NCI-H2196 (cell line): ENCODE measurements around the gene TEKT2.
A peak's percentile ranks its signal among the peaks of the same experiment; 100 is the strongest.

ENCODE experiments used
- DNase-seq: peaks from one replicate; lab custom pipeline; 2025; ENCODE audit not compliant: unreplicated experiment; lab: John Stamatoyannopoulos, UW

Gene TEKT2, protein sequence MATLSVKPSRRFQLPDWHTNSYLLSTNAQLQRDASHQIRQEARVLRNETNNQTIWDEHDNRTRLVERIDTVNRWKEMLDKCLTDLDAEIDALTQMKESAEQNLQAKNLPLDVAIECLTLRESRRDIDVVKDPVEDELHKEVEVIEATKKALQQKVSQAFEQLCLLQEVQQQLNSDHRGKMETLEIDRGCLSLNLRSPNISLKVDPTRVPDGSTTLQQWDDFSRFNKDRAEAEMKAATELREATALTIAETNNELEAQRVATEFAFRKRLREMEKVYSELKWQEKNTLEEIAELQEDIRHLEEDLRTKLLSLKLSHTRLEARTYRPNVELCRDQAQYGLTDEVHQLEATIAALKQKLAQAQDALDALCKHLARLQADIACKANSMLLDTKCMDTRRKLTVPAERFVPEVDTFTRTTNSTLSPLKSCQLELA

DNA sequence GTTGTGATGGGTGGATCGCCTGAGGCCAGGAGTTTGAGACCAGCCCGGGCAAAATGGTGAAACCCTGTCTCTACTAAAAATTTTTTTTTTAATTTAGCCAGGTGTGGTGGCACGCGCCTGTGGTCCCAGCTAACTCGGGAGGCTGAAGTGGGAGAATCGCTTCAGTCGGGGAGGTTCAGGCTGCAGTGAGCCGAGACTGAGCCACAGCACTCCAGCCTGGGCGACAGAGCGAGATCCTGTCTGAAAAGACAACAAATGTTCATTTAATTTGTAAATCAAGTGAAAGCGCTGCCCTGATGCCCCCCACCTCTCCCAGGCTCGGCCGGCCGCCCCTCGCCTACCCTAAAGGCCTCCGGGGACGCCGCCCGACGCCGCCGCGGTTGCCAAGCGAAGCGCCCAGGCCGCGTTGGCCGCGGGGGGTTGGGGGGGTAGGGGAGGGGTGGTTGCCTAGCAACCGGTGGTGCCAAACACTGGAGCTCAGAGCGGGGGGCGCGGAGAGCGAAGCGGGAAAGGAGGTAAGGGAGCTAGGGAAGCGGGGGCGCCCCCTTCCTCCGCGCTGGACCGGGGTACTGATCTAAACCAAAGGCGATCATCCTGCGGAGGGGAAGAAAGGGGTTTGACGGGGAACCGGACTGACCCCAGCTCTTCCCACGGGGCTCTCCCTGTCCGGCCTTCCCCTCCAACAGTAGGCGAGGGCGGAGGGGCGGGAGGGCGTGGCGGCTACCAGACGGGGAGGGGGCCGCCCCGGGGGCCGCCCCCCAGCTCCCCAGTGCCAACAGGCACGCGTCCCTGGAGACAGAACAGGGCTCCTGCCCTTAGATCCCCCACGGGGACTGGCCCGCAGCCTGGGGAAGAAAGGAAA lies at the start of gene TEKT2:
Gene TEKT2, plus strand, starts transcription at position 460 of the 862 bp plus-strand sequence. CDS start 828 bp downstream, outside the sequence.
- peak; percentile 79 for DNase-seq

DNA sequence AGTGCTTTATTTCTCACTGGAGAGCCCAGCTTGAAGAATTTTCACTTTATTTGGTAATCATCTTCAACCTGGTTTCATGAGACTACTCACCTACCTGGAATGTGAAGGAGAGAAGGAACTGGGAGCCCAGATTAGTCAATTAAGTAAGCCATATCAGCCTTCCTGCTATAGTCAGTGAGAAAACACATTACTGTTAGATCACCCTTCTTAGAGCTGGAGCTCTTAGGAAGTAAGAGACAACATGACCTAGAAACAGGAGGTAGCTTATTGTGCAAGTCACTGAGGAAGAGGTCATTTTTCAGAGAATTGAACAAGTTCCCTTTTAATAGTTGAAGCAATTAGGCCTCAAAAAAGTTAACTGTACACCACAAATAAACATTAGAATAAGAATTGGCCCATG lies 49.2 kb upstream of the TEKT2 start:
- peak; percentile 5 for DNase-seq

DNA sequence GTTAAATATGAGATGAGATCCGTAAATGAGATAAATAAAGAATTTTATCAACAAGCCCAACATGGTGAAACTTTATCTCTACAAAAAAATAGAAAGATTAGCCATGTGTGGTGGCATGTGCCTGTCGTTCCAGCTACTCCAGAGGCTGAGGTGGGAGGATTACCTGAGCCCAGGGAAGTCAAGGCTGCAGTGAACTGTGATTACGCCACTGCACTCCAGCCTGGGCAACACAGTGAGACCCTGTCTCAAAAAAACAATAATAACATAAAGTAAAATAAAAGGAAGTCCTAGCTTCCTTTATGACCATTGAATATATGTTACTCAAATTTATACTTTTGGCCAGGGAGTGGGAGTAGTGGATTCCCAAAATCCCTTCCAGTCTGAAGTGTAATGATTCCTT lies 48.7 kb upstream of the TEKT2 start:
- DNase-seq, result no peak

DNA sequence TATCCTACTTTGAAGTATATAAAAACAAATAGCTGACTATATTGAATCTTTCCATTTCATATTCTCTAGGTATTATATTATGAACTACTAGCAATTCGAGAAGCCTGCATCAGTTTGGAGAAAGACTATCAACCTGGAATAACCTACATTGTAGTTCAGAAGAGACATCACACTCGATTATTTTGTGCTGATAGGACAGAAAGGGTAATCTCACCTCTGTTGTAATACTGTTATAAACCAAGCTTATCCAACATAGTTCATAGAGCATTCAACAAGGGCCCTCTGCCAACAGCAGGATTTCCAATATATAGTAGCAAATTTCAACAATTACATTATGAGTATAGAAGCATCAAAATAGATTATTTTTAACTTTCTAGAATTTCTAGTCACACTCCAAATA lies 43.7 kb upstream of the TEKT2 start:
- DNase-seq, result no peak

DNA sequence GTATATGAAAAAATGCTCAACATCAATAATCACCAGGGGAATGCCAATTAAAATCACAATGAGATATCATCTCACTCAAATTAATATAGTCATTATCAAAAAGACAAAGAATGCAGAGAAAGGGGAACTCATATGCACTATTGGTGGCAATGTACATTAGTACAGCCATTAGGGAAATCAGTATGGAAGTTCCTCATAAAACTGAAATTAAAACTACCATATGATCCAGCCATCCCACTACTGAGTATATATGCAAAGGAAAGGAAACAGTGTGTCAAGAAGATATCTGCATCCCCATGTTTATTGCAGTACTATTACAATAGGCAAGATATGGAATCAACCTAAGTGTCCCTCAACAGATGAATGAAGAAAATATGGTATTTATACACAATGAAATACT lies 32.1 kb upstream of the TEKT2 start:
- no peak for DNase-seq

DNA sequence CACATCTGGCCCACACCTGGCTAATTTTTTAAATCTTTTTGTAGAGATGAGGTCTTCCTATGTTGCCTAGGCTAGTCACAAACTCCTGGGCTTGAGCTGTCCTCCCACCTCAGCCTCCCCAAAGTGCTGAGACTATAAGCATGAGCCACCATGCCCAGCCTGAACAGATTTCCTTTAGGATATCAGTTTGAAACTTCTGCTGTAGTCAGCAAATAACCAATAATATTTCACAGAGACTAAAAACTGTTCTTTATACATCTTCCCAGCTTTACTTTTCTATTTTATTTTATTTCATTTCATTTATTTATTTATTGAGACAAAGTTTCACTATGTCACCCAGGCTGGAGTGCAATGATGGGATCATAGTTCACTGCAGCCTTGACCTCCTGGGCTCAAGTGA lies 29.9 kb upstream of the TEKT2 start:
- DNase-seq, result no peak

DNA sequence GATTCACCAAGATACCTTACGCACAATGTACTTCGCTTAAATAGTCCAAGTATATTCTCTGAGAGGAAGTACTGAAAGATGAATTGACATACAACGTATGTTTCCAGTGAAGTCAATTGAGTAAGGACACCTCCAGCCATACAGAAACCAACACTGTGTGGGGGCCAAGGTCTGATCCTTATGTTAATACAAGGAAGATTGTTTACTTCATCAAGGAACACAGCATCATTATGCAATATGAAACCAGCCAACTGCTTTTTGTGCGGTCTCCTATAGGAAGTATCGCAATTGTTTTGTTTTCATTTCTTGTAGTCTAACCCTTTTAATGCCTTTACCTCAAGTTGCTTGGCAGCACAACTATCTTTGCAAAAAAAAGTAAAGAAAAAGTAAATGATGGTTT lies 28.2 kb upstream of the TEKT2 start:
- no peak for DNase-seq

DNA sequence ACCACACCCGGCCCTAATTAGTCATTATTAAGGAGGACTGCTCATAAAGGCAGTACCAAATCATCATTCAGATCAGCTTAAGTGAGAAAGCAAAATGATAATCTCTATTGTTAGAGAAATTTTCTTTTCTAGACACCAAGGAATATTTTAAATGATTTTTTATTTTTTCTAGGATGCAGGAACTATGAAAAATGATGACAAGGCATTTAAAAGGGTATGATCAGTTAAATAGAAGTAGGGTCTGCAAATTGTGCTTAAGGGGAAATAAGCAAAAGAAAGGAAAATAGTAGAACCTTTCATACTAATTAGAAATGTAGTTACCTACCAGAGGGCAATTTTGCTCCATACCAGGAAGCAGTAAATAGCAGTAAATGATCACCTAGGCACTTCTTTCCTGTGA lies 21.6 kb upstream of the TEKT2 start:
- no peak for DNase-seq

DNA sequence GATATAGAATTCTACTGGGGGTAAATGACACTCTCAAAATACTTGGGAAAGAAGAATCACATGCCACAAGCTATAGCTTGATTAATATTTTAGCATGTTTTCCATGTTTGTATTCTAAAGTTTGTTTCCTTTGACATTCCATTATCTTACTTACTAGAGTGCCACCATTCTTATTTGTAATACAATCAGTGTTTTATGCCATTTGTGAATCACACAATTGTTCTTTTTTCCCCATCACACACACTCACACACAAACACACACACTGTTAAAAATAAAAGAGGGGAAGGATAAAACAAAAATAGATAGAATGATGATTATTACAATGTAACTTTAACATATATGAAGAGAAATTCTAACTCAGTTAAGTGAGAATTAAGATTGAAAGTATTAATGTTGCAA lies 16.0 kb upstream of the TEKT2 start:
- no peak for DNase-seq

DNA sequence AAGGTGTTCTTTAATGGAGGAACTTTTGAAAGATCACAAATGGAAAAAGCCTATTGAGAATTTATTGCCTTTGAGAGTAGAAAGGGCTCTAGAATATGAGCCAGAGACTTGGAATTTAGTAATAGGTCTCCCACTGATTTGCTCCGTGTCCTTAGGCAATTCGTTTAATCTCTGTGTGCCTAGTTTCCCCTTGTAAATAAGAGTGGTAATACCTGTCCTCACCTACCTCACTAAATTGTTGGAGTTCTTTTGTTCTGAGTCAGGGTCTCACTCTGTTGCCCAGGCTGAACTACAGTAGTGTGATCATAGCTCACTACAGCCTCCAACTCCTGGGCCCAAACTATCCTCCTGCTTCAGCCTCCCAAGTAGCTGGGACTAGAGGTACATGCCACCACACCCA lies 15.0 kb upstream of the TEKT2 start:
- no peak for DNase-seq

DNA sequence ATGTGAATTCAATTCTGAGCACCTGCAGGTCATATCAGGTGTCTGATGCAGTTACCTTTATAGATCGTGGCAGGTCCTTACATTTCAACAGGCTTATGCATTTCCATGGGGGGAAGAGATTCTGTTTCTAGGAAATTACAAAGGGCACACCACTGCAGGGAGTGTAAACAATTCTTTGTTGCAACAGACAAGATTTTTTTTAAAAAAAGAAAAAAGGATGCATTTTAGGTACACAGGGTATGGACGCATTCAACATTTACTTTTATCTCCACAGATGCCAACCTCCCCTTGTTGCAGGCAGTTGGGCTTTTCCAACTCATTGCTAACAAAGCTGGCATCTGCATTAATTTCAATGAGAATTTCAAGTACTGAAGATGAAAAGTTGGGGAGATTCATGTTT lies 13.5 kb upstream of the TEKT2 start:
- peak; percentile 13 for DNase-seq

DNA sequence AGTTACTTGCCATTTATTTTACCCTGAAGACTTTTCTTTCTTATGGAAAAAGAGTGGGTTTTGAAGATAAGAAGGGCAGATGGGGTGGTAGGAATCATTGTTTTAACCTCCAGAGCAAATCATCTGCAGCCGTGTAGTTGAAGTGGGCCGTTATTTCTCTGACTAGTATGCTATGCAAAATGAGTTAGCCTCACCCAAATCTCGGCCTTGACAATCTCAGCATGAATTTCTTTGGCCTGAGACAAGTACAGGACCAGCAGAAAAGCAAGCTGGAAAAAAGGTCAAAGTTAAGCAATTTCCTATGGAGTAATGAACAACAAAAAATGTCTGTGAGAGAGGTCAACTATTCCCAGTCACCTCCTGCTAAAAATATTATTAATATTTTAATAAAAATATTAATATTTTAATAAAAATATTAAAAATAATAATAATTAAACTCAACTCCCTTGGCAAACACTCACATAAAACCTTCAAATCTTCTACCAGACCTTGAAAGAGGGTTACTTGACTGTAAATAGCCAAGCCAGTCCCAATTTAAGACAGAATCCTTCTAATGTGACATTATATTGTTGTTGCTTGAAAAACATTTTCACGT lies 6.8 kb upstream of the TEKT2 start:
- DNase-seq, result no peak

DNA sequence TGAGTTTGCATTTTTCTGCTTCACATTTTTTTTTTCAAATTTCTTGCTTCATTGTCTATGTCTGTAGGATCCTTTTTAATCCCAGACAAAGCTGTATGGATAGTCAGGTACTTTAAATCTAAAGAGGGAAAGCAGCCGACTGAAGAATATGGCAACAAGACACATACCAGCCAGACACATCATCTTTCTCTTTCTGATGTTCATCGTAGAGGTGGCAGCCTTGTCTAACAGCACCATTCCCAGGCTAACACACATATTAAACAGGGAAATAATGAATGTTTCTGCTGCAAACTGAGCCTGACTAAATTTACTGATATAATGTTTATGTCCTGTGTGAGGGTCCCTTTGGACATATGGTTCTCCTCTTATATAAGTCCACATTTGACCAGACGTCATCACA lies 3.7 kb upstream of the TEKT2 start:
- no peak for DNase-seq

DNA sequence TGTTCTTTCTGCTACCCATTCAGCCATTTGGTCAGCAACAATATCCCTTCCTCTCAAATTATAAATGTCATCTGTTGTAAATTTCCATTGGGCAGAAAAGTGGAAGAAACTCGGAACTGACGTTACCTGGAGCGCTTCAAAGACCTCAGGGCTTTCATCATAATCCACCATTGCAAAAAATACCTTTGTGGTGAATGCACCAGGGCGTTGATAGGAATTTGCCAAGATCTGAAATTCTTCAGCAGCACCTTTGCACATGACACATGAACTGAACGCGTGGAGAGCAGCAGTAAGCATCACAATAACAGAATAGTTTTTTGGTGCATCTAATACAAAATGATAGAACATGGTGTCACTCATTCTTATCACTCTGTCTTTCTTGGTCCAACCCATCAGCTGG lies 3.1 kb upstream of the TEKT2 start:
- DNase-seq, result no peak

DNA sequence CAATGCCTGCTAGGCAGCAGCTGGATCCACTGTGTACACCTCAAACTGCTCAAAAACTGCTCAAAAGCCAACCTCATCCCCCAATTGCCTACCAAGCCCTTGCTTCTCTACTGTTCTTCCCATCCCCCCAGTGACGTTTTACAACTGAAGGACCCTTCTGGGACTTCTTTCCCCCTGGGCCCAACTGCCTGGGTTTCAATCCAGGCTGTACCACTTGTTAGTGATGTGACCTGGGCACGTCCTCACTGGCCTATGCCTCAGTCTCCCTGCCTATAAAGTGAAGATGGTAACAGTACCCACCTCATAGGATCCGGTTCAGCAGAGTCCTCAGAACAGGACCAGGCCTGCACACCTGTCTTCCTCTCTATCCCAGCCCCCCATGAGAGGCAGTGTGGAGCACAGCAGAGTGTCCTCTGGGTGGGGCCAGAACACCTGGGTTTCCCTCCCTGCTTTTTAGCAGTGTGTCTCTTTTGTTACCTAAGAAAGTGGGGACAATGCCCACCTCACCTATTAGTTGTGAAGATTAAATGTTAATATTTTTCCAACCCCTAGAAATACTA lies 1.9 kb upstream of the TEKT2 start:
- DNase-seq, result no peak

DNA sequence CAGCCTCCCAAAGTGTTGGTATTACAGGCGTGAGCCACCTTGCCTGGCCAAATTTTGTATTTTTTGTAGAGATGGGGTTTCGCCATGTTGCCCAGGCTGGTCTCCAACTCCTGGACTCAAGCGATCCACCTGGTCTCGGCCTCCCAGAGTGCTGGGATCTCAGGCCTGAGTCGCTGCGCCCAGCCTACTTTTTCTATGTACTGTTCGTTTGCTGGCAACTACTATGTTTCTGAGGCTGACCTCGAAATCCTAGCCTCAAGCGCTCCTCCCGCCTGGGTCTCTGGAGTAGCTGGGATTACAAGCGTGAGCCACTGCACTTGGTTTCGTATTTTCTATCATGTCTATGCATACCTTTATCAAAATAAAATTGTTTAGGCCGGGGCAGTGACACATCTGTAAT lies 675 bp upstream of the TEKT2 start:
- DNase-seq, result no peak

DNA sequence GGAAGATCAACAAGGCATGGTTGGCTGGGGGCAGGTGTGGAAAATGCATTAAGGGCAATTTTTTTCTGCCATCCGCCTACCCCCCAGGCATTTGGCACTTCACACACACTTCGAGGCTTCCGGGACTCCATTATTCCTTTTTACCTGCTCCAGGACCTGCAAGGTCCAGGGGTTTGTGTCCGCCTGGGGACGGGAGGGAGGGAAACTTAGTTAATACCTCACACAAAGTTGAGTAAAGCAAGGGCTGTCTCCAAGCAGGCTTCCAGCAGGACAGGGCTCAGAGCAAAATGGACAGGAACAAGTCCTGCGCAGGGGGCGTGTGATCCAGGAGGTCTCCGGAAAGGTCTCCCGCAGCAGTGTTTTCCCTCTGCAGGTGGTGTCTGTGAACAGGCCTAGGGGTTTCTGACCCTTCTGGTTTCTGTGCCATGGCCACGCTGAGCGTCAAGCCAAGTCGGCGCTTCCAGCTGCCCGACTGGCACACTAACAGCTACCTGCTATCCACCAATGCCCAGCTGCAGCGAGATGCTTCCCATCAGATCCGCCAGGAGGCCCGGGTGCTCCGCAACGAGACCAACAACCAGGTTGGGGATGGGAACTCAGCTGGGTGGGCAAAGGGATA lies 712 bp downstream of the TEKT2 start:
- DNase-seq, result no peak

DNA sequence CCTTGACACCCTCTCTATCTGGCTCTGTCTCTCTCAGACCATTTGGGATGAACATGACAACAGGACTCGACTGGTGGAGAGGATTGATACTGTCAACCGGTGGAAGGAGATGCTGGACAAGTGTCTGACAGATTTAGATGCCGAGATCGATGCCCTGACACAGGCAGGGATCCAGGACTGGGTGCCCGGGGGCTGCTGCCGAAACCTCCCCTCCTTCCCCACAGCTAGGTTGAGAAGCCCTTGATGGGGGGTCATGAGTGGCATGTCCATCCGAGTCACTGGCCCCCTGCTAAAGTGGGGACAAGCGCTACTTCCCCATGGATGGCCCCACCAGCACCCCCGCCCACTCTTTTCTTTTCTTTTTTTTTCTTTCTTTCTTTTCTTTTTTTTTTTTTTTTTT lies 1.2 kb downstream of the TEKT2 start:
- DNase-seq, result no peak

DNA sequence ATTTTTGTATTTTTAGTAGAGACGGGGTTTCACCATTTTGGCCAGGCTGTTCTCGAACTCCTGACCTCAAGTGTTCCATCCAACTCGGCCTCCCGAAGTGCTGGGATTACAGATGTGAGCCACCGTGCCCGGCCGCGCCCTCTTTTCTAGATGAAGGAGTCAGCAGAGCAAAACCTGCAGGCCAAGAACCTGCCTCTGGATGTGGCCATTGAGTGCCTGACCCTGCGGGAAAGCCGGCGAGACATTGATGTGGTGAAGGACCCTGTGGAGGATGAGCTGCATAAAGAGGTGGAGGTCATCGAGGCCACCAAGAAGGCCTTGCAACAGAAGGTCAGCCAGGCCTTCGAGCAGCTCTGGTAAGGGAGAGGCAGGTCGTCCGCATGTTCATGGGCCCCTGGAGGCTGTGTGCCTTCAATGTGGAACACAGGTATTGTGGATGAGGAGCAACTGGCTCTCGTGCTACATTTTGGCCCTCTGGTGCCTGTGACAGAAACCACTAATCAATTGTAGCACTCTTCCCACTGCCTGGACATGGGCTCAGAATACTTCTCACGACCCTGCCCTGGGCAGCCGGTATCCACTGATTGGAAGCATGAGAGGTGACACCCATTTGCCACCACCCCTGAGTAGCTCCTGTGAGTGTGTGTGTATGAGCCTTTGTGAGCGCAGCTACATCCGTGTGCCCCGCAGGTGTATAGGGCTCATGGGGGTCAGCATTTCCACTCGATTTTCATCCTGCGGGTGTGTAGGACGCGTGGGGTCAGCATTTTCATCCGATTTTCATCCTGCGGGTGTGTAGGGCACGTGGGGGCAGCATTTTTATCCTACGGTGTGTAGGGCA lies 2.0 kb downstream of the TEKT2 start:
- no peak for DNase-seq

DNA sequence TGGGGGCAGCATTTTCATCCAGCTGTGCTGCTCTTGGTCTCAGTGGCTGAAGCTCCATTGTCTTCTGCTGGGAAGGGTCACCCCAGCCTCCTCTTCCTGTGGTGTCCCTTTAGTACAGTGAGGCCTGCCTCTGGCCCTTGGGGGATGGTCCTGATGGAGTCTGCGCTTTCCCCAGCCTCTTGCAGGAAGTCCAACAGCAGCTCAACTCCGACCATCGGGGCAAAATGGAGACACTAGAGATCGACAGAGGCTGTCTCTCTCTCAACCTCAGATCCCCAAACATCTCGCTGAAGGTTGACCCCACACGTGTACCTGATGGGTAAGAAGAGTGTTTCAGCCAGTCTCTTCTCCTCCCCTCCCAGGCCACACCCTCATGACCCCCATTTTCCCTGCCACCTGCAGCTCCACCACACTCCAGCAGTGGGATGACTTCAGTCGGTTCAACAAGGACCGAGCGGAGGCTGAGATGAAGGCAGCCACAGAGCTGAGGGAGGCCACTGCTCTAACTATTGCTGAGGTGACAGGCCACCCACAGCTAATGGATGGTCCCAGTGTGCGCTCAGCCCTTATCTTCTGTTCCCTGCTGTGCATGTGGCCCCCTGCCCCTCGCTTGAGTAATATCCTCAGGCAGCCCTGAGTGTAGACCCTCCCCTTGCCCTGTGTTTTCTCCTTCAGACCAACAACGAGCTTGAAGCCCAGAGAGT lies 2.8 kb downstream of the TEKT2 start:
- no peak for DNase-seq
